Measurements from ENCODE around the gene ADAMTS9. TPM values are rescaled to one million over a fixed set of nuclear protein-coding genes. Genes with fewer than 3 reads are reported as not detected.
"Not testable (repeated sequence)": the region's sequence is repeated elsewhere in the genome, so short reads cannot be mapped to it uniquely, and the experiment has no call there.

The ADAMTS9 gene
- total and polyA plus RNA-seq, 4 donors = 21.8 to 74.5 (median 45.7) TPM

DNA sequence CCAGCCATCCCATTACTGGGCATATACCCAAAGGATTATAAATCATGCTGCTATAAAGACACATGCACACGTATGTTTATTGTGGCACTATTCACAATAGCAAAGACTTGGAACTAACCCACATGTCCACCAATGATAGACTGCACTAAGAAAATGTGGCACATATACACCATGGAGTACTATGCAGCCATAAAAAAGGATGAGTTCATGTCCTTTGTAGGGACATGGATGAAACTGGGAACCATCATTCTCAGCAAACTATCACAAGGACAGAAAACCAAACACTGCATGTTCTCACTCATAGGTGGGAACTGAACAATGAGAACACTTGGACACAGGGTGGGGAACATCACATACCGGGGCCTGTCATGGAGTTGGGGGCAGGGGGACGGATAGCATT is 142.6 kb downstream of the ADAMTS9 start:
- 100% methylated on average over 1 of the region's 3 CpGs for WGBS (ENCODE audit: insufficient coverage)
- H3K27ac ChIP-seq (ENCODE audit: low read depth, low read length); DNase-seq (ENCODE audit: low read depth in 4 of 6, low spot score in 6 of 6); H3K27me3 ChIP-seq (ENCODE audit: control insufficient read depth, insufficient read depth, low read length); H3K4me3 ChIP-seq (ENCODE audit: low read depth, low read length); H3K36me3 ChIP-seq (ENCODE audit: control insufficient read depth, insufficient read depth, low read length); H3K9me3 ChIP-seq (ENCODE audit: control insufficient read depth, insufficient read depth, low read length): not testable (repeated sequence)
- peaks cover 12% of the 10 kb centered on the region for H3K4me1 ChIP-seq (ENCODE audit: control insufficient read depth, insufficient read depth, low read length)

- DNase-seq (ENCODE audit: low read depth in 4 of 6, low spot score in 6 of 6) = no peak
- Histone ChIP-seq H3K9me3 (ENCODE audit: control insufficient read depth, insufficient read depth, low read length) (no peaks in the 10 kb centered on the region), H3K4me1 (ENCODE audit: control insufficient read depth, insufficient read depth, low read length) (peaks cover 2% of the 10 kb centered on the region), H3K36me3 (ENCODE audit: control insufficient read depth, insufficient read depth, low read length) (peaks cover 4% of the 10 kb centered on the region), H3K4me3 (ENCODE audit: low read depth, low read length) (no peak overlapping the region), H3K27me3 (ENCODE audit: control insufficient read depth, insufficient read depth, low read length) (no peaks in the 10 kb centered on the region), H3K27ac (ENCODE audit: low read depth, low read length) (no peak overlapping the region)
- WGBS (ENCODE audit: insufficient coverage) = no CpG with 5 or more reads among the region's 4 CpGs
Measured at GRCh38 chr3:64541803-64542202, 146.0 kb downstream of the ADAMTS9 start.

DNA sequence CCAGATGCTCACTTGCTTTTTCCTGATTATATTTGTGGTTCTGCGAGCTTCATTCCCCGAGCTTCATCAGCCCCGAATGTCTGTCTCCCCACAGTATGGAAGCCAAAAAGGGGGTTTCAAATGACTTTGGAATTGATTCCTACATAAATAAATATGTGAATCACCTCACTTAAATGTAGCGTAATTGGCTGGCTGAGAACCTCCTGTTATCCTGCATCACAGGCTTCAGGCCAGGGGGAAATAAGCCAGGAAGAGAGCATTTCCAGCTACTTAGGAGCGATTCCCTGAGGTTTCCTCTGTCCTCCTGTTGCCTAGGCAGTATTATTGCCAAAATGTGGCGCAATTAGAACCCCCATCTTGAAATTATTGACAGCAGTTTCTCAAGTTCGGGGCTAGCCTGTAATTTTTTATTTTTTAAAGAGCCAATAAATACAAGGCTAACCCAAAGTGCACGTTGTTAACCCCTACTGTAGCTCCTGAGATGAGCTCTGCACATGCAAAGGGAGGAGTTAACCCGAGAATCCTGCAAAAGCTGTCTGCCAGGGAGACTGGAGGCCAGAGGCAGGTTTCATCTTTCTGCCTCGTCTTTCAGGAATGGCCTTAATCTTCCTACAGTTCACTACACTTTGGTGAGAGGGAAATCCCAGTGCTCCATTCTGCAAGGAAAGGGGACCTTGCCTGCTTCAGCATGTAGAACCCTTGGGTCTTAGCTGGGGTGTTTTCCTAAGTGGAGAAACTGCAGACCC is 148.2 kb downstream of the ADAMTS9 start:
- no peaks in the 10 kb centered on the region for H3K27me3 ChIP-seq (ENCODE audit: control insufficient read depth, insufficient read depth, low read length)
- H3K4me1 ChIP-seq (ENCODE audit: control insufficient read depth, insufficient read depth, low read length) = no peaks in the 10 kb centered on the region
- no peak overlapping the region for H3K4me3 ChIP-seq (ENCODE audit: low read depth, low read length)
- WGBS (ENCODE audit: insufficient coverage) = 27% methylated on average over 3 of the region's 10 CpGs
- H3K27ac ChIP-seq (ENCODE audit: low read depth, low read length) = no peak overlapping the region
- H3K9me3 ChIP-seq (ENCODE audit: control insufficient read depth, insufficient read depth, low read length) = no peaks in the 10 kb centered on the region
- no peaks in the 10 kb centered on the region for H3K36me3 ChIP-seq (ENCODE audit: control insufficient read depth, insufficient read depth, low read length)
- peak in 2 of 6 donors; percentile 65 to 90 for DNase-seq (ENCODE audit: low read depth in 4 of 6, low spot score in 6 of 6)

DNA sequence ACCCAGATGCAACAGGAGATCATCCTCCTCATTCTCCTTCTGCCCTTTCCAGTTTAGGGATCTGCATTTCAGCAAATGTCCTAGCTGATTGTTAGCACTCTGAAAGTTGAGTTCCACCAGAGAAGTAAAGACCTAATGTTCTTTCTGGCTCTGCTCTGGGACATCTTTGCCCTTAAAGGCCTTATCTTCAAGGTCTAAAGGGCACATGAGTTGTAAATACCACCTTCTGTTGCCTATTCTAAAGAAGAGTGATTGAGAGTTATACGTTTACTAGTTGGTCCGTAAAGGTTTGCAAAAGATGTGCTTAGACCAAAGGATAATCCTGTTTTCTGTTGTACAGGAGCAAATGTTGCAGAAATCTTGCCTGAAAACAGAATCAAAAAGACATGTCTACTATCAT is 151.6 kb downstream of the ADAMTS9 start:
- peaks cover 4% of the 10 kb centered on the region for H3K4me1 ChIP-seq (ENCODE audit: control insufficient read depth, insufficient read depth, low read length)
- H3K9me3 ChIP-seq (ENCODE audit: control insufficient read depth, insufficient read depth, low read length) = no peaks in the 10 kb centered on the region
- no peak for DNase-seq (ENCODE audit: low read depth in 4 of 6, low spot score in 6 of 6)
- H3K4me3 ChIP-seq (ENCODE audit: low read depth, low read length) = no peak overlapping the region
- no peaks in the 10 kb centered on the region for H3K36me3 ChIP-seq (ENCODE audit: control insufficient read depth, insufficient read depth, low read length)
- no peaks in the 10 kb centered on the region for H3K27me3 ChIP-seq (ENCODE audit: control insufficient read depth, insufficient read depth, low read length)
- H3K27ac ChIP-seq (ENCODE audit: low read depth, low read length) = no peak overlapping the region
- WGBS (ENCODE audit: insufficient coverage) = no CpG with 5 or more reads among the region's 2 CpGs

DNA sequence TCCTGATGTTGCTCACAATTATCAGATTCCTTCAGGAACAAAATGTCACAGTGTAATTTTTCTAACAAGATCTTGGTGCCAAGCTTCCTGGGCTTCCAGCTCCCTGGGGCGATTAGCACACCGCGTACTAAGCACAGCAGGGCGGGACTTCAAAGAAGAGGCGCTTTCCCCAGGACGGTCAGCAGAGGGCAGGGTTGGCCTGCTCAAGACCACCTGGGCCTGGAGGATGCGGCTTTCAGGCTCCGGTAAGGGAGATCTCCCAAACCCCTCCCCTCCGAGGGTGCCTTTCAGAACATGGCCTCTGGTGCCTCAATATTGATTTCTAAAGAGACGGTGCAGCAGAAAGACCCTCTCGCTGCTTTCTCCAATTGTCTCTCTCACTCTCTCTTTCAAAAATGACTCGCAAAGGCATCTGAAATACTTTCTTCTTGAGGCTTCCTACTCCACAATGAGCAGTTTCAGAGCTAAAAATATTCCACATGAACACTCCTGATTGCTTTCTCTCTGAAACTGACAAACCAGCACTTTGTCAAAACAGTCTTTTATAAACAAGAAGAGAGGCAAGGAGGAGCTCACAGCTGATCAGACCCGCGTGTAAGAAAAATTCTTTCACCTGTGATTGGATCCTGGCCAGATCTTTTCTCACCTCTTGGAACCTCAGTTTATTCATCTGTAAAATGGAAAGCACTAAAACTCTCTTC is 154.0 kb downstream of the ADAMTS9 start:
- Histone ChIP-seq H3K9me3 (ENCODE audit: control insufficient read depth, insufficient read depth, low read length) (no peaks in the 10 kb centered on the region), H3K27me3 (ENCODE audit: control insufficient read depth, insufficient read depth, low read length) (no peaks in the 10 kb centered on the region), H3K4me3 (ENCODE audit: low read depth, low read length) (no peak overlapping the region), H3K4me1 (ENCODE audit: control insufficient read depth, insufficient read depth, low read length) (peaks cover 7% of the 10 kb centered on the region), H3K27ac (ENCODE audit: low read depth, low read length) (peak overlapping the region; percentile 33), H3K36me3 (ENCODE audit: control insufficient read depth, insufficient read depth, low read length) (no peaks in the 10 kb centered on the region)
- 11% methylated on average over 14 of the region's 14 CpGs for WGBS (ENCODE audit: insufficient coverage)
- peak; percentile 75 to 97 (median 82) for DNase-seq (ENCODE audit: low read depth in 4 of 6, low spot score in 6 of 6)

DNA sequence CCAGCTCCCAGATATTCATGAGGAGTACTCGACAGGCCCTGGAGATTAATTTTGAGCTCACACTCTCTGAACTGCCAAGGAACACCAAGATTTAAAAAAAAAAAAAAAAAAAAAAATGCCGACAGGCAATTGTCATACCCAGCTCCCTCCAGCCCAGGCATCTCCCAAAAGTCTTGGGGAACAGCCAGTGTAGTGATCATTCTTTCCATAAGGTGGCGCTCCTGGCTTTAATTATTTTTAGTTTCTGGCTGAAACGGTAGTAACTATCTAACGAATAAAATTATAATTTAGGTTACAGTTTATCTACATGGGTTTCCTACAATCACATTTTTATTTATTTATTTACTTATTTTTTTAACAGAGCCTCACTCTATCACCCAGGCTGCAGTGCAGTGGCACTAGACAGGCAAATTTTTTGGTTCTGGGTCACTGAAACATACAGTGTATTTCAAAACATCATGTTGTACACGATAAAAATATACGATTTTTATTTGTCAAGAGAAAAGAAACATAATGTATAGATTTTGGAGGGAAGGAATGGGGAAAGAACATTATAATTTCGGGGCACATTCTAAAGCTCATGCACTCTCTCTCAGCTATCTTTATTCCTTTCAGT is 157.3 kb downstream of the ADAMTS9 start:
- WGBS (ENCODE audit: insufficient coverage) = no CpG with 5 or more reads among the region's 8 CpGs
- H3K4me3 ChIP-seq (ENCODE audit: low read depth, low read length) = no peak overlapping the region

DNA sequence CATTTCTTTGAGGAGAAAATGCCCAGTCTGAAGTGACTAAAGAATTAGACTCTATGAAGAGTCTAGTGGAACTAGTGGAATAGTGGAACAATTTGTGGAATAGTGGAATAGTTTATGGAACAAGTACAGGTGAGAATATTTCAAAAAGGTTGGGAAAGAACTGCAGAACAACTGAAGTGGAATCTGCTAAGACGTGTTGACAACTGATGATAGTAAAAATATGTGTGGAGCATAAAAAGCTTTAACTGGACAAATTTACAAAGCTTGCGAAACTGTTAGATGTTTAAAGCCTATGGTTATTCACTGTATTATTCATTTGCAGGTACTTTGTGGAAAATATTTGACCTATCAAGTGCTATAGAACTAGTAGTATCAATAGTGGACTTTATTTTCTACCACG is 164.5 kb downstream of the ADAMTS9 start:
- H3K9me3 ChIP-seq (ENCODE audit: control insufficient read depth, insufficient read depth, low read length) = peaks cover 8% of the 10 kb centered on the region
- no peaks in the 10 kb centered on the region for H3K36me3 ChIP-seq (ENCODE audit: control insufficient read depth, insufficient read depth, low read length)
- H3K4me1 ChIP-seq (ENCODE audit: control insufficient read depth, insufficient read depth, low read length) = no peaks in the 10 kb centered on the region
- H3K4me3 ChIP-seq (ENCODE audit: low read depth, low read length) = no peak overlapping the region
- 83% methylated on average over 1 of the region's 3 CpGs for WGBS (ENCODE audit: insufficient coverage)
- DNase-seq (ENCODE audit: low read depth in 4 of 6, low spot score in 6 of 6) = no peak
- no peak overlapping the region for H3K27ac ChIP-seq (ENCODE audit: low read depth, low read length)
- no peaks in the 10 kb centered on the region for H3K27me3 ChIP-seq (ENCODE audit: control insufficient read depth, insufficient read depth, low read length)

More for the DNA sequence above, 157.3 kb downstream of the ADAMTS9 start:
- Histone ChIP-seq H3K27ac (ENCODE audit: low read depth, low read length) (no peak overlapping the region), H3K4me1 (ENCODE audit: control insufficient read depth, insufficient read depth, low read length) (peaks cover 7% of the 10 kb centered on the region), H3K27me3 (ENCODE audit: control insufficient read depth, insufficient read depth, low read length) (no peaks in the 10 kb centered on the region), H3K9me3 (ENCODE audit: control insufficient read depth, insufficient read depth, low read length) (no peaks in the 10 kb centered on the region), H3K36me3 (ENCODE audit: control insufficient read depth, insufficient read depth, low read length) (no peaks in the 10 kb centered on the region)
- peak in 5 of 6 donors; percentile 46 to 93 (median 70) for DNase-seq (ENCODE audit: low read depth in 4 of 6, low spot score in 6 of 6)

GRCh38 chr3:64520334-64520733 is 167.5 kb downstream of the ADAMTS9 start:
- H3K4me3 ChIP-seq (ENCODE audit: low read depth, low read length) = no peak overlapping the region
- peaks cover 8% of the 10 kb centered on the region for H3K9me3 ChIP-seq (ENCODE audit: control insufficient read depth, insufficient read depth, low read length)
- no peak overlapping the region for H3K27ac ChIP-seq (ENCODE audit: low read depth, low read length)
- H3K4me1 ChIP-seq (ENCODE audit: control insufficient read depth, insufficient read depth, low read length) = no peaks in the 10 kb centered on the region
- DNase-seq (ENCODE audit: low read depth in 4 of 6, low spot score in 6 of 6) = no peak
- WGBS (ENCODE audit: insufficient coverage) = no CpG with 5 or more reads among the region's 3 CpGs
- H3K27me3 ChIP-seq (ENCODE audit: control insufficient read depth, insufficient read depth, low read length) = no peaks in the 10 kb centered on the region
- no peaks in the 10 kb centered on the region for H3K36me3 ChIP-seq (ENCODE audit: control insufficient read depth, insufficient read depth, low read length)

- H3K27ac ChIP-seq (ENCODE audit: low read depth, low read length) = no peak overlapping the region
- H3K4me1 ChIP-seq (ENCODE audit: control insufficient read depth, insufficient read depth, low read length) = no peaks in the 10 kb centered on the region
- H3K4me3 ChIP-seq (ENCODE audit: low read depth, low read length) = no peak overlapping the region
- no peak for DNase-seq (ENCODE audit: low read depth in 4 of 6, low spot score in 6 of 6)
- no peaks in the 10 kb centered on the region for H3K27me3 ChIP-seq (ENCODE audit: control insufficient read depth, insufficient read depth, low read length)
- WGBS (ENCODE audit: insufficient coverage) = no CpG with 5 or more reads among the region's 1 CpG
- no peaks in the 10 kb centered on the region for H3K36me3 ChIP-seq (ENCODE audit: control insufficient read depth, insufficient read depth, low read length)
- H3K9me3 ChIP-seq (ENCODE audit: control insufficient read depth, insufficient read depth, low read length) = peaks cover 8% of the 10 kb centered on the region
Measured at GRCh38 chr3:64518950-64519349, 168.8 kb downstream of the ADAMTS9 start.
